ENCODE measurements around the gene KCTD13. TPM values are rescaled to one million over a fixed set of nuclear protein-coding genes. Genes with fewer than 3 reads are reported as not detected.

KCTD13 gene
- total and polyA plus RNA-seq, 10 of the 15 experiments (the other 5 are each of a cell fraction or from before 2014, with no cell fraction given), result 3.3 to 29.2 (median 12.5) TPM

DNA sequence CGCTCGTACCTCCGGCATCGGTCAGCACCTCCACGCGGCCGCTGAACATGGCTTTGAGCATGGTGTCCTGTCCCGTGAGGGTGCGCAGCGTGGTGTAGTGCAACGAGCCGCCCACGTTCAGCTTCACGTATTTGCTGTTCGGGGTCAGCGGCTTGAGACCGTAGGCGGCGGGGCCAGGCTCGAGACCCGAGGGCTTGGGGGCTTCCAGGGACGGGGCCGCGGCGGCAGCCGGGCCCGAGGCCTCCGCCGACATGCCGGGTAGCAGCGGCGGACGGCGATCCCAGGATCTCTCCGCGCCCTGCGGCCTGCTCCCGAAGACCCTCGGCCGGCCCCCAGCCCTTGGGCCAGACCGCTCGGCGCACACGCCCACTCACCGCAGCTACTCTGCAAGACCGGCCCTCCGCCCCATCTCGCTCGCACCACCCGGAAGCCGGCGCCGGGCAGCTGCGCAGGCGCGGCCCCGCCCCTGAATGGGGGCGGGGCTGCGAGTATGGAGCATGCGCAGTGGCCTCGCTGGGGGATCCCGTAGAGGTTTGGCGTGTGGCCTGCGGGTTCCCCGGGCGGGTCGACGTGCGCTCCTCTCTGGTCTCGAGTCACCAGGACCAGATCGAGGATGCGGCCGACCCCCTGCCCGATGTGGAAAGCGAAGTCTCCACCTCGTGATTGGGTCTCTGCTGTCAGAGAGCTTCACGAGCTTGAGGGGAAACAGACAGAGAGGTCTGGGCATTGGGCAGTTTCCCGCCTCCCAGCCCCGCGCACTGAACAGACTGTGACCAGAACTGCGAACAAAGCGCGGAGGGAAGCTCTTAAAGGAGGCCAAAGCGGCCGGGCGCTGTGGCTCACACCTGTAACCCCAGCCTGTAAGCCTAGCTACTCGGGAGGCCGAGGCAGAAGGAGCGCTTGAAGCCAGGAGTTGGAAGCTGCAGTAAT lies at the start of gene KCTD13 (continued):
- TF ChIP-seq, protein P1, sequence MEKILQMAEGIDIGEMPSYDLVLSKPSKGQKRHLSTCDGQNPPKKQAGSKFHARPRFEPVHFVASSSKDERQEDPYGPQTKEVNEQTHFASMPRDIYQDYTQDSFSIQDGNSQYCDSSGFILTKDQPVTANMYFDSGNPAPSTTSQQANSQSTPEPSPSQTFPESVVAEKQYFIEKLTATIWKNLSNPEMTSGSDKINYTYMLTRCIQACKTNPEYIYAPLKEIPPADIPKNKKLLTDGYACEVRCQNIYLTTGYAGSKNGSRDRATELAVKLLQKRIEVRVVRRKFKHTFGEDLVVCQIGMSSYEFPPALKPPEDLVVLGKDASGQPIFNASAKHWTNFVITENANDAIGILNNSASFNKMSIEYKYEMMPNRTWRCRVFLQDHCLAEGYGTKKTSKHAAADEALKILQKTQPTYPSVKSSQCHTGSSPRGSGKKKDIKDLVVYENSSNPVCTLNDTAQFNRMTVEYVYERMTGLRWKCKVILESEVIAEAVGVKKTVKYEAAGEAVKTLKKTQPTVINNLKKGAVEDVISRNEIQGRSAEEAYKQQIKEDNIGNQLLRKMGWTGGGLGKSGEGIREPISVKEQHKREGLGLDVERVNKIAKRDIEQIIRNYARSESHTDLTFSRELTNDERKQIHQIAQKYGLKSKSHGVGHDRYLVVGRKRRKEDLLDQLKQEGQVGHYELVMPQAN (conservative IDR thresholded peaks at IDR 0.05), result peak; percentile 65
- TF ChIP-seq ASH2L (IDR thresholded peaks at IDR 0.05; ENCODE audit: borderline replicate concordance, low read depth) (no peak), SMARCA5 (IDR thresholded peaks at IDR 0.05) (no peak), SMAD1 (IDR thresholded peaks at IDR 0.05; ENCODE audit: low read depth, partially characterized antibody) (no peak), NFXL1 (IDR thresholded peaks at IDR 0.05; ENCODE audit: borderline replicate concordance) (no peak), ZNF384 (IDR thresholded peaks at IDR 0.05; ENCODE audit: borderline replicate concordance, low read depth, low read length) (no peak), SP1 (IDR thresholded peaks at IDR 0.05; ENCODE audit: low read depth, low read length) (peak; percentile 75), IKZF2 (IDR thresholded peaks at IDR 0.05) (no peak; a peak in 1 of 4 replicates), PAX5 (IDR thresholded peaks at IDR 0.05; ENCODE audit: borderline replicate concordance, low read depth, low read length) (peak; percentile 52; the same call in 1 of the 2 replicates), PML (IDR thresholded peaks at IDR 0.05; ENCODE audit: low read length) (no peak), NR2C2 (IDR thresholded peaks at IDR 0.05; ENCODE audit: borderline replicate concordance, control insufficient read depth, insufficient read length, low read depth) (no peak), NRF1 (conservative IDR thresholded peaks at IDR 0.05; ENCODE audit: low read depth, low read length) (peak; percentile 83), LARP7 (IDR thresholded peaks at IDR 0.05) (peak; percentile 79), HDAC2 (IDR thresholded peaks at IDR 0.05) (no peak), JUNB (IDR thresholded peaks at IDR 0.05) (no peak), RUNX3 (IDR thresholded peaks at IDR 0.05; ENCODE audit: low read length) (peak; percentile 51), SUZ12 (IDR thresholded peaks at IDR 0.05; ENCODE audit: unreplicated experiment) (no peak), POU2F2 (IDR thresholded peaks at IDR 0.05; ENCODE audit: borderline replicate concordance, low read depth, low read length) (peak; percentile 56; the same call in 1 of the 3 replicates)
- TF ChIP-seq, protein P2, sequence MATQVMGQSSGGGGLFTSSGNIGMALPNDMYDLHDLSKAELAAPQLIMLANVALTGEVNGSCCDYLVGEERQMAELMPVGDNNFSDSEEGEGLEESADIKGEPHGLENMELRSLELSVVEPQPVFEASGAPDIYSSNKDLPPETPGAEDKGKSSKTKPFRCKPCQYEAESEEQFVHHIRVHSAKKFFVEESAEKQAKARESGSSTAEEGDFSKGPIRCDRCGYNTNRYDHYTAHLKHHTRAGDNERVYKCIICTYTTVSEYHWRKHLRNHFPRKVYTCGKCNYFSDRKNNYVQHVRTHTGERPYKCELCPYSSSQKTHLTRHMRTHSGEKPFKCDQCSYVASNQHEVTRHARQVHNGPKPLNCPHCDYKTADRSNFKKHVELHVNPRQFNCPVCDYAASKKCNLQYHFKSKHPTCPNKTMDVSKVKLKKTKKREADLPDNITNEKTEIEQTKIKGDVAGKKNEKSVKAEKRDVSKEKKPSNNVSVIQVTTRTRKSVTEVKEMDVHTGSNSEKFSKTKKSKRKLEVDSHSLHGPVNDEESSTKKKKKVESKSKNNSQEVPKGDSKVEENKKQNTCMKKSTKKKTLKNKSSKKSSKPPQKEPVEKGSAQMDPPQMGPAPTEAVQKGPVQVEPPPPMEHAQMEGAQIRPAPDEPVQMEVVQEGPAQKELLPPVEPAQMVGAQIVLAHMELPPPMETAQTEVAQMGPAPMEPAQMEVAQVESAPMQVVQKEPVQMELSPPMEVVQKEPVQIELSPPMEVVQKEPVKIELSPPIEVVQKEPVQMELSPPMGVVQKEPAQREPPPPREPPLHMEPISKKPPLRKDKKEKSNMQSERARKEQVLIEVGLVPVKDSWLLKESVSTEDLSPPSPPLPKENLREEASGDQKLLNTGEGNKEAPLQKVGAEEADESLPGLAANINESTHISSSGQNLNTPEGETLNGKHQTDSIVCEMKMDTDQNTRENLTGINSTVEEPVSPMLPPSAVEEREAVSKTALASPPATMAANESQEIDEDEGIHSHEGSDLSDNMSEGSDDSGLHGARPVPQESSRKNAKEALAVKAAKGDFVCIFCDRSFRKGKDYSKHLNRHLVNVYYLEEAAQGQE (IDR thresholded peaks at IDR 0.05; ENCODE audit: low read depth, low read length), result no peak
- TF ChIP-seq, protein P3, sequence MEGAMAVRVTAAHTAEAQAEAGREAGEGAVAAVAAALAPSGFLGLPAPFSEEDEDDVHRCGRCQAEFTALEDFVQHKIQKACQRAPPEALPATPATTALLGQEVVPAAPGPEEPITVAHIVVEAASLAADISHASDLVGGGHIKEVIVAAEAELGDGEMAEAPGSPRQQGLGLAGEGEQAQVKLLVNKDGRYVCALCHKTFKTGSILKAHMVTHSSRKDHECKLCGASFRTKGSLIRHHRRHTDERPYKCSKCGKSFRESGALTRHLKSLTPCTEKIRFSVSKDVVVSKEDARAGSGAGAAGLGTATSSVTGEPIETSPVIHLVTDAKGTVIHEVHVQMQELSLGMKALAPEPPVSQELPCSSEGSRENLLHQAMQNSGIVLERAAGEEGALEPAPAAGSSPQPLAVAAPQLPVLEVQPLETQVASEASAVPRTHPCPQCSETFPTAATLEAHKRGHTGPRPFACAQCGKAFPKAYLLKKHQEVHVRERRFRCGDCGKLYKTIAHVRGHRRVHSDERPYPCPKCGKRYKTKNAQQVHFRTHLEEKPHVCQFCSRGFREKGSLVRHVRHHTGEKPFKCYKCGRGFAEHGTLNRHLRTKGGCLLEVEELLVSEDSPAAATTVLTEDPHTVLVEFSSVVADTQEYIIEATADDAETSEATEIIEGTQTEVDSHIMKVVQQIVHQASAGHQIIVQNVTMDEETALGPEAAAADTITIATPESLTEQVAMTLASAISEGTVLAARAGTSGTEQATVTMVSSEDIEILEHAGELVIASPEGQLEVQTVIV (IDR thresholded peaks at IDR 0.05; ENCODE audit: borderline replicate concordance, partially characterized antibody), result peak; percentile 68
- TF ChIP-seq, protein P4, sequence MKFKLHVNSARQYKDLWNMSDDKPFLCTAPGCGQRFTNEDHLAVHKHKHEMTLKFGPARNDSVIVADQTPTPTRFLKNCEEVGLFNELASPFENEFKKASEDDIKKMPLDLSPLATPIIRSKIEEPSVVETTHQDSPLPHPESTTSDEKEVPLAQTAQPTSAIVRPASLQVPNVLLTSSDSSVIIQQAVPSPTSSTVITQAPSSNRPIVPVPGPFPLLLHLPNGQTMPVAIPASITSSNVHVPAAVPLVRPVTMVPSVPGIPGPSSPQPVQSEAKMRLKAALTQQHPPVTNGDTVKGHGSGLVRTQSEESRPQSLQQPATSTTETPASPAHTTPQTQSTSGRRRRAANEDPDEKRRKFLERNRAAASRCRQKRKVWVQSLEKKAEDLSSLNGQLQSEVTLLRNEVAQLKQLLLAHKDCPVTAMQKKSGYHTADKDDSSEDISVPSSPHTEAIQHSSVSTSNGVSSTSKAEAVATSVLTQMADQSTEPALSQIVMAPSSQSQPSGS (IDR thresholded peaks at IDR 0.05; ENCODE audit: low read length), result no peak

Data from GM12878 (cell line).